A673 (cell line): ENCODE data around the gene C1orf210.

ENCODE experiments used
- CTCF ChIP-seq: fragments of 300-800, 200-600 bp; sonication (generic); conservative IDR thresholded peaks from 2 replicates; pipeline ENCODE4 v1.5.1; 2017; ENCODE audit warnings: low read depth, mild to moderate bottlenecking, antibody characterized with exemption, low read length, moderate library complexity, mixed read lengths
- EZH2 ChIP-seq: fragments of 200-600 bp; sonication (generic); IDR thresholded peaks from 2 replicates; pipeline ENCODE4 v1.6.1; 2017; ENCODE audit warnings: borderline replicate concordance, low read depth, mild to moderate bottlenecking, mixed read lengths, antibody characterized with exemption, low read length; ENCODE audit not compliant: poor library complexity, severe bottlenecking

- TF ChIP-seq CTCF (no peak), EZH2 (no peak)
Measured at GRCh38 chr1:43246466-43247213, 38.7 kb downstream of the C1orf210 start.
